Sciatic nerve (tissue), 2 donors: ENCODE measurements around the gene ST3GAL3. TPM values are rescaled to one million over a fixed set of nuclear protein-coding genes. Genes with fewer than 3 reads are reported as not detected.

Experiments
- ATAC-seq: fragments of 200-7000 bp; cut with Tn5 transposase; one replicate; pipeline ENCODE4 v1.9.1; 2020; ENCODE audit warnings: mild to moderate bottlenecking, moderate library complexity
- DNase-seq: peaks from one replicate; pipeline ENCODE4 v3.0.0-alpha.2; 2020; ENCODE audit warnings: low spot score
- intact Hi-C: fragments of 100-400 bp; cut with DNase I; formaldehyde crosslinking; loops from one replicate; pipeline ENCODE4 v1.14.2; 2022
- total RNA-seq: library from RNA; stranded (reverse); fragmentation: NEBNext Ultra II Directional; extraction: Animal tissue kit (Norgen Biotek cat#: 25700); gene quantifications from one replicate; pipeline ENCODE4 v1.2.1, GENCODE V29; 2021
- donor health status: DM: no; HTN: no; CAD: no.
- donor health status: DM: no; HTN: no; CAD: no.

ST3GAL3 gene
- total RNA-seq, 1 donor from 2014 or later: 35.8 TPM

- intact Hi-C loops: no loop called here
- DNase-seq: no peak
- ATAC-seq: no peak
Observed at GRCh38 chr1:43914576-43915525, 207.5 kb downstream of the ST3GAL3 start.

DNA sequence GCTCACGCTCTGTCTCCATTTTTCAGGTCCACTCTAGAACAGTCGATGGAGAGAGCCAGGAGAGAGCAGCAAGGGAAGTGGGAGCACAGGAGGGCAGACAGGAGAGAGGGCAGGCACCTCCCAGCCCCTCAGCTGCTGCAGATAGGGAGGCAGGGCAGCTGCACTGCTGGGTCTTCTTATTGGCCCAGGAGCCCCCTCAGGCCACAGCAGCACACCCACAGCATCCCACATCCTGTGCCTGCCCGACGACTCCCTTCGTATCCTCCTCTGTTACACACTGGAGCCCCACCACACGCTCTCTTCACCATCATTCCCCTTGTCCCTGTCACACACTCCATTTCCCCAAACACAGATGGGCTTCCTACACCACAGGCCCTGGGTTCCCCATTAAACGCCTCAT lies 212.6 kb downstream of the ST3GAL3 start:
- DNase-seq: no peak
- no peak for ATAC-seq
- intact Hi-C loops: no loop called here

DNA sequence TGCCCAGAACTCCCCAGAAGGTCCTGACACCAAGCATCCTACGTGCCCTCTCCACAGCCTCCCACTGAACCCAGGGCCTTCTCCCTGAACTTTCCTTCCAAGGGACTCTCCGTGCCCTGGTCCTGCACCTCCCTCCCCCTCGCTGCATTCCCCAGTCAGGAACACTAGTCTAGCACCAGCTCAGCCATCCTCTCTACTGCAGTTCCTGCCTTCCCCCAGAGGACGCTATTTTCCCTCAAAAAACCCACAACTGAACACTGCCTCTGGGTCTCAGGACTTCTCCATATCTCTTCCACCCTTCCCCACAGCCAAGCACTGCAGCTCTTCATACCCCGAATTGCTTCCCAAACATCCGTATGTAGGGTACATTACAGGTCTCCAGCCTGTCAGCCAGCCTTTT lies 213.7 kb downstream of the ST3GAL3 start:
- DNase-seq (no peak), ATAC-seq (no peak)
- intact Hi-C loops: no loop called here

- ATAC-seq (no peak), DNase-seq (no peak)
- intact Hi-C loops: no loop called here
Observed at GRCh38 chr1:43924516-43924915, 217.2 kb downstream of the ST3GAL3 start.

DNA sequence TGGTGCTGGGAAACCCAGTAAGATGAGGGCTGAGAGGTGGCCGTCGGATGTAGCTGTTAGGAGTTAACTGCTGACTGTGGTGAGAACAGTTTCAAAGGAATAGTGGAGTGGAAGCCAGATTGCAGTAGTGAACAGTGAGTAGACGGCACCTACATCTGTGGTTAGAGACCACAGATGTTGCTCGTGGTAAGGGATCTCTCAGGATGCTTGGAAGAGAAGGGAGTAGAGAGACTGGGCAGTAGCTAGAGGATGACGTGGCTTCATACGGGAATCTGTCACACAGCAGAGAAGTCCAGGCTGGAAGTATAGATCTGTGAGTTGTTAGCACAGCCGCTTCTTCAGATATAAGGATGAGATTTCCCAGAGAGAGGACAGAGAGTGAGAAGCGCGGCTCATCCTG lies 218.5 kb downstream of the ST3GAL3 start:
- intact Hi-C loops: no loop called here
- ATAC-seq (no peak), DNase-seq (no peak)

GRCh38 chr1:43930168-43930948 lies 223.0 kb downstream of the ST3GAL3 start:
- ATAC-seq (no peak), DNase-seq (no peak)
- intact Hi-C loops: loop anchor here (5.0 to 10.0 kb wide), 2 partner anchors 168 to 396 kb away; partner anchors contain the start of gene PTPRF

DNA sequence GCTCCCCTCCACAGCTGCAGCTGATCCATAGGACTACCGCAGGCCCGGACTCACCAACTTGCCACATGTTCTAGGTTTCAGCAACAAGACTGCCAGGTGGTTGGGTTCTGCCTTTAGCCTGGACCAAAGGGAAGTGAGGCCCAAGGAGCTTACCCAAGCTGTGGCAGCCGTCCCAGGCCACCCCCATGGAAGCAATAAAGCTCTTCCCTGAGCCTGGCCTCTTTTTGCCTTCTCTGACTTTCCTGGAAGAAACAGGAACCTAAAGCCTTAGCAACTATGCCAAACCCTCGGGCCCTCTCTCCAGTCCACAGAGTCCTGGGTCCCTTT lies 223.6 kb downstream of the ST3GAL3 start:
- intact Hi-C loops: loop anchor here (5.0 to 10.0 kb wide), 2 partner anchors 169 to 396 kb away; partner anchors contain the start of gene PTPRF
- DNase-seq (no peak), ATAC-seq (no peak)

GRCh38 chr1:43931711-43932660 lies 224.7 kb downstream of the ST3GAL3 start:
- intact Hi-C loops: loop anchor here (5.0 to 10.0 kb wide), 2 partner anchors 170 to 397 kb away; partner anchors contain the start of gene PTPRF
- ATAC-seq (no peak), DNase-seq (no peak)

- intact Hi-C loops: loop anchor here (5.0 to 10.0 kb wide), 2 partner anchors 171 to 398 kb away; partner anchors contain the start of gene PTPRF
- DNase-seq: no peak
- ATAC-seq: no peak
Observed at GRCh38 chr1:43932786-43933385, 225.6 kb downstream of the ST3GAL3 start.

GRCh38 chr1:43933386-43934100 lies 226.2 kb downstream of the ST3GAL3 start, which contains the start of gene ARTN:
TSS of gene ARTN (plus strand) at chr1:43933801. CDS start at chr1:43935657, 1,856 bp downstream.
- intact Hi-C loops: loop anchor here (5.0 to 10.0 kb wide), 2 partner anchors 171 to 399 kb away; partner anchors contain the start of gene PTPRF
- DNase-seq (no peak), ATAC-seq (no peak)

DNA sequence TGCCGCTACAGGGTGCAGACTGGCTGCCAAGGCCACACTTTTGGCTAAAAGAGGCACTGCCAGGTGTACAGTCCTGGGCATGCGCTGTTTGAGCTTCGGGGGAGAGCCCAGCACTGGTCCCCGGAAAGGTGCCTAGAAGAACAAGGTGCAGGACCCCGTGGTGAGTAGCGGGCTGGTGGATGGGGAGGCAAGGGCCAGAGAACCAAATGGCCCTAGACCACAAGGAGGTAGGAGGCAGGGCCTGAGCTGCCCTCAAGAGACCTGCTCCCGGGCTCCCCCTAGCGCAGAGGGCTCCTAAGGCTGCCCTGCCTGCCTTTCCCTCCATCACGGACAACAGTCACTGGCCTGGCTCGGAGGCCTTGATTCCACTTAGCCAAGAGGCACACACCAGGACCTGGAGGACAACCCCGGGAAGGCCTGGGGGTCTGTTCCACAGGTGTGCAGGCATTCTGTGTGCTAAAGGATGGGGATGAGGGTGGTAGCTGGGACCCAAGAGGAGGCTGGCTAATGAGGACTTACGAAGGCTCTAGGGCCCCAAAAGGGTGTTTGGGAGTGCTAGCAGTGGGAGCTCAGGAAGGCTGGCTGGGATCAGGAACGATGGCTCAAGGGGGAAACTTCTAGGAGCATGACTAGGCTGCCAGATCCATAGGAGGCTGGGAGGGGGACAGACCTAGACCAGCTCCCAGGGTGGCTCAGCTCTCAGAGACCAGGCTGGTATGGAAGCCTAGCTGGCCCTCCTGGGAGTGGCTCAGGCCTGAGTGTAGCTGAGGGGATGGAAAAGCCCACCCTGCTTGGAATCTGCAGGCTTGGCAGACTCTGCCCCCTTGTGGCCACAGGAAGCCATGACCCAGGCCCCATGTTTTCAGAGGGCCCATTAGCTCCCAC lies 227.0 kb downstream of the ST3GAL3 start:
- intact Hi-C loops: loop anchor here (5.0 to 10.0 kb wide), 2 partner anchors 172 to 400 kb away; partner anchors contain the start of gene PTPRF
- ATAC-seq (peak; percentile 69), DNase-seq (peak; percentile 70)

GRCh38 chr1:43934986-43935324 lies 227.6 kb downstream of the ST3GAL3 start:
- ATAC-seq (no peak), DNase-seq (no peak)
- intact Hi-C loops: loop anchor here (5.0 to 10.0 kb wide), 2 partner anchors 173 to 400 kb away; partner anchors contain the start of gene PTPRF

GRCh38 chr1:43935711-43936427 lies 228.5 kb downstream of the ST3GAL3 start:
- no peak for ATAC-seq
- intact Hi-C loops: loop anchor here (10.0 kb wide), 1 partner anchor 401 kb away; the partner anchor contains the start of gene PTPRF
- no peak for DNase-seq

- no peak for DNase-seq
- intact Hi-C loops: loop anchor here (10.0 kb wide), 1 partner anchor 402 kb away; the partner anchor contains the start of gene PTPRF
- ATAC-seq: no peak
Observed at GRCh38 chr1:43936431-43937151, 229.3 kb downstream of the ST3GAL3 start.
